Kidney (tissue), 14 donors: ENCODE measurements around the gene PLEKHJ1. TPM values are rescaled to one million over a fixed set of nuclear protein-coding genes. Genes with fewer than 3 reads are reported as not detected.

Source experiments
- DNase-seq, 5 donors: peaks; one replicate each; pipeline ENCODE4 v3.0.0-alpha.2; 2013 to 2020
- FAIRE-seq: peaks from 2 replicates; lab custom pipeline; 2012; peaks lifted over from hg19 to GRCh38; lab: Jason Lieb, UNC
- H3K27ac ChIP-seq, 2 donors: one replicate each; pipeline ENCODE4 v1.7.0; 2013; ENCODE audit warnings: low read depth in 2 of 2, low read length in 2 of 2, inconsistent platforms in 1 of 2
- H3K27me3 ChIP-seq: one replicate; pipeline ENCODE4 v1.7.1; 2013; ENCODE audit warnings: low read length, inconsistent platforms; ENCODE audit not compliant: control insufficient read depth, insufficient read depth
- H3K36me3 ChIP-seq, 3 donors: one replicate each; pipeline versions ENCODE4 v1.7.0 to v1.7.1; 2013; ENCODE audit warnings: low read length in 3 of 3, control low read depth in 1 of 3, inconsistent platforms in 1 of 3; ENCODE audit not compliant: insufficient read depth in 3 of 3, control insufficient read depth in 2 of 3
- H3K4me1 ChIP-seq, 3 donors: one replicate each; pipeline versions ENCODE4 v1.7.0 to v1.7.1; 2013; ENCODE audit warnings: low read length in 3 of 3, inconsistent platforms in 1 of 3, low read depth in 1 of 3; ENCODE audit not compliant: control insufficient read depth in 2 of 3, insufficient read depth in 2 of 3
- H3K4me3 ChIP-seq, 3 donors: one replicate each; pipeline versions ENCODE4 v1.7.0 to v1.8.1; 2013; ENCODE audit warnings: low read length in 3 of 3, control low read depth in 1 of 3, inconsistent platforms in 1 of 3
- H3K9ac ChIP-seq, 3 donors: one replicate each; pipeline versions ENCODE4 v1.7.0 to v1.7.1; 2013; ENCODE audit warnings: low read length in 3 of 3, control low read depth in 1 of 3, inconsistent platforms in 1 of 3
- H3K9me3 ChIP-seq, 3 donors: one replicate each; pipeline versions ENCODE4 v1.7.0 to v1.7.1; 2013; ENCODE audit warnings: low read length in 3 of 3, control low read depth in 1 of 3, inconsistent platforms in 1 of 3; ENCODE audit not compliant: control insufficient read depth in 2 of 3, insufficient read depth in 1 of 3
- intact Hi-C: fragments of 100-400 bp; cut with DNase I; formaldehyde crosslinking; loops from one replicate; pipeline ENCODE4 v1.11.1; 2022
- polyA plus RNA-seq: library from polyadenylated mRNA; stranded (reverse); fragments of 350-450 nt; fragmentation: Illumina TruSeq; extraction: RNeasy Lipid Tissue Mini Kit (QIAGEN cat#74804); gene quantifications from one replicate; pipeline ENCODE4 v1.2.3, GENCODE V29; 2014; ENCODE audit warnings: low read depth, low replicate concordance; ENCODE audit not compliant: insufficient read depth
- total RNA-seq: library from RNA; stranded (reverse); fragmentation: NEBNext Ultra II Directional; extraction: Animal tissue kit (Norgen Biotek cat#: 25700); gene quantifications from one replicate; pipeline ENCODE4 v1.2.1, GENCODE V29; 2021
- TF ChIP-seq, protein P1 (sequence below): IDR thresholded peaks from 3 replicates; pipeline ENCODE4 v1.5.1; 2012; ENCODE audit warnings: mild to moderate bottlenecking, moderate library complexity, borderline replicate concordance; ENCODE audit not compliant: insufficient read depth; ENCODE audit errors: extremely low read depth
- donor health status: control.
- donor health status: control.
- donor health status: control.
- donor health status: control.
- donor health status: control.
- donor health status: DM: yes; HTN: yes; CAD: no.
- donor health status: Normal renal cell carcinoma (clear cell type).

PLEKHJ1 gene
- total and polyA plus RNA-seq, 2 donors from 2014 or later, result 59.7 to 156 TPM

DNA sequence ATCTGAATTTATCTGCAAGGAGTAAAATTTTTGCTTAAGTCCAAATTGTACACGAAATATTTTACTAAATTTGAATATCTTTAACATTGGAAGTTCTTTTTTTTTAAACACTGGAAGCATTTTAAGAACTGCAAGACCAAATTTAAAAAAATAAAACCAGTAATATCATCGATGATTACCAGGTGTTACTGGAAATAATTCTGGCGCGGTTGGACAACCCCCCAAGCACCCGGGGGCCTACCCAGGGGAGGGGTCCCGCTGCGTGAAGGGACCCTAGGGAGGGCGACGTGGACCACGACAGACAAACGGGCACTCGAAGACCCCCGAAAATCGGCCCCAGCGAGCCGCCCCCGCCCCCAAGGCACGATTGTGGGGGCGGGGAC is 32.7 kb upstream of the PLEKHJ1 start:
- no peak overlapping the region for H3K27ac ChIP-seq
- DNase-seq, result no peak
- TF ChIP-seq, protein P1, sequence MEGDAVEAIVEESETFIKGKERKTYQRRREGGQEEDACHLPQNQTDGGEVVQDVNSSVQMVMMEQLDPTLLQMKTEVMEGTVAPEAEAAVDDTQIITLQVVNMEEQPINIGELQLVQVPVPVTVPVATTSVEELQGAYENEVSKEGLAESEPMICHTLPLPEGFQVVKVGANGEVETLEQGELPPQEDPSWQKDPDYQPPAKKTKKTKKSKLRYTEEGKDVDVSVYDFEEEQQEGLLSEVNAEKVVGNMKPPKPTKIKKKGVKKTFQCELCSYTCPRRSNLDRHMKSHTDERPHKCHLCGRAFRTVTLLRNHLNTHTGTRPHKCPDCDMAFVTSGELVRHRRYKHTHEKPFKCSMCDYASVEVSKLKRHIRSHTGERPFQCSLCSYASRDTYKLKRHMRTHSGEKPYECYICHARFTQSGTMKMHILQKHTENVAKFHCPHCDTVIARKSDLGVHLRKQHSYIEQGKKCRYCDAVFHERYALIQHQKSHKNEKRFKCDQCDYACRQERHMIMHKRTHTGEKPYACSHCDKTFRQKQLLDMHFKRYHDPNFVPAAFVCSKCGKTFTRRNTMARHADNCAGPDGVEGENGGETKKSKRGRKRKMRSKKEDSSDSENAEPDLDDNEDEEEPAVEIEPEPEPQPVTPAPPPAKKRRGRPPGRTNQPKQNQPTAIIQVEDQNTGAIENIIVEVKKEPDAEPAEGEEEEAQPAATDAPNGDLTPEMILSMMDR, result no peak
- peaks cover 0 to 20% (median 4%) of the 10 kb centered on the region in 3 donors for H3K4me1 ChIP-seq
- H3K27me3 ChIP-seq, result no peaks in the 10 kb centered on the region
- peak overlapping the region; percentile 54 to 77 (median 56) for H3K4me3 ChIP-seq
- peak overlapping the region in 1 of 3 donors; percentile 22 for H3K9ac ChIP-seq
- peaks cover 0 to 14% (median 0%) of the 10 kb centered on the region in 3 donors for H3K36me3 ChIP-seq
- H3K9me3 ChIP-seq, result no peaks in the 10 kb centered on the region
- intact Hi-C loops, result no loop called here
- FAIRE-seq, result no peak

DNA sequence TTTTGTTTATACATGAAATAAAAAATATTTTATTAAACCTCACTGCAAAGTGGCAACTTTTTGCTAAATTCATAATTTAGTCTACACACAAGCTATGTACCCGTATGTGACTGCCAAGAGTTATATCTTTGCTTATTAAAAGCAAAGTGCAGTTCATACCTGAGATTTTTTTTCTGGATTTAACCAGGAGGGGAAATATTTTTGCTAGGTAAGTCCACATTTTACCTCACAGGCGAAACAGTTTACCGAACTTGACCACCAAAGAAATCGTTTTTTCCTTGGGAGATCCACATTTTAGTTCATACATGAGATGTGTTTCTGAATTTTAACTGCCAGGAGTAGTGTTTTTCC is 32.3 kb upstream of the PLEKHJ1 start:
- Histone ChIP-seq H3K9ac (peak overlapping the region in 1 of 3 donors; percentile 22), H3K27ac (no peak overlapping the region), H3K4me1 (peaks cover 0 to 18% (median 2%) of the 10 kb centered on the region in 3 donors), H3K27me3 (no peaks in the 10 kb centered on the region), H3K4me3 (peak overlapping the region; percentile 54 to 77 (median 56)), H3K36me3 (peaks cover 0 to 13% (median 0%) of the 10 kb centered on the region in 3 donors), H3K9me3 (no peaks in the 10 kb centered on the region)
- FAIRE-seq (no peak), DNase-seq (no peak)
- TF ChIP-seq, protein P1, result no peak
- intact Hi-C loops, result no loop called here

DNA sequence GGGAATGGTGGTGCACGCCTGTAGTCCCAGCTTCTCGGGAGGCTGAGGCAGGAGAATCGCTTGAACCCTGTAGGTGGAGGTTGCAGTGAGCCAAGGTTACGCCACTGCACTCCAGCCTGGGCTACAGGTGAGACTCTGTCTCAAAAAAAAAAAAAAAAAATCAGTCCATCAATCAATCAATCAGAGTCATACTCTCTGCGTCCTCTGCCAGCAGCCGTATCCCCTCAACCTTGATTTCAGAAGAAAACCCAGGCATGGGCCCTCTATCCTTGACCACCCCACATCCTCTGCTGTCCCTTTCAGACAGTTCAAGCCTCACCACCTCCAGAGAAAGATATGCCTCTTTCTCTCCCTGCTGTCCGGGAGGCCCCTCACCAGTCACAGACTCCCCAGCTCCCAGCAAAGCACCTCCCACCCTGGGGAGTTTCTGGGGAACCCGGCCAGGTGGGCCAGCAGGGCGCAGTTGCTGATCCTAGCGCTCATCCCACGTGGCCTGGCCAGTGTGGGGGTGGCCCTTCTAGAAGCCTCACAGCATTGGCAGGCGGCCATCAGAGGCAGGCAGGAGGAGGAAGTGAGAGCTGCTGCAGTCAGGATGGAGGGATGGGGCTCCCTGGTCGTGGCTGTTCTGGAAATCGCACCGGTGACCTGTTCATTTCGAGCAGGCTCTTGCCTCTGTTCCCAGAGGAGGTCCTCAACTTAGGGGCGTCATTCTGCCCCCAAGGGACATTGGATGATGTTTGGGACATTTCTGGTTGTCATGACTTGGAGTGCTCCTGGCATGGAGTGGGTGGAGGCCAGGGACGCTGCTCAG is 30.3 kb upstream of the PLEKHJ1 start:
- peaks cover 0 to 6% (median 0%) of the 10 kb centered on the region in 3 donors for H3K4me1 ChIP-seq
- no peaks in the 10 kb centered on the region for H3K27me3 ChIP-seq
- DNase-seq (peak in 3 of 5 donors; percentile 66 to 94 (median 84)), FAIRE-seq (no peak)
- no peaks in the 10 kb centered on the region for H3K9me3 ChIP-seq
- H3K27ac ChIP-seq, result peak overlapping the region in 1 of 2 donors; percentile 85
- H3K36me3 ChIP-seq, result peaks cover 0 to 1% (median 0%) of the 10 kb centered on the region in 3 donors
- TF ChIP-seq, protein P1, result no peak
- H3K9ac ChIP-seq, result no peak overlapping the region
- no peak overlapping the region for H3K4me3 ChIP-seq
- intact Hi-C loops, result no loop called here
